H9 (cell line): ENCODE data around the gene FDX1. TPM values are rescaled to one million over a fixed set of nuclear protein-coding genes. Genes with fewer than 3 reads are reported as not detected.

Experiments used
- DNase-seq: peaks from one replicate; pipeline ENCODE4 v3.0.0-alpha.2; 2017
- H2AFZ ChIP-seq: one replicate; pipeline ENCODE4 v1.6.1; 2013; ENCODE audit warnings: mild to moderate bottlenecking, low read length, control low read depth, moderate library complexity
- H2AK5ac ChIP-seq: 2 replicates; pipeline ENCODE4 v1.6.1; 2013; ENCODE audit warnings: low read length, control low read depth, mixed read lengths; ENCODE audit not compliant: insufficient read length
- H2BK120ac ChIP-seq: one replicate; pipeline ENCODE4 v1.6.1; 2013; ENCODE audit warnings: low read depth, mild to moderate bottlenecking, low read length, control low read depth, inconsistent platforms; ENCODE audit not compliant: poor library complexity, severe bottlenecking
- H2BK12ac ChIP-seq: 2 replicates; pipeline ENCODE4 v1.6.1; 2013; ENCODE audit warnings: low read length, control low read depth, mixed read lengths, low read depth; ENCODE audit not compliant: insufficient read length
- H2BK15ac ChIP-seq: 2 replicates; pipeline ENCODE4 v1.6.1; 2013; ENCODE audit warnings: low read depth, low read length, control low read depth
- H2BK20ac ChIP-seq: one replicate; pipeline ENCODE4 v1.6.1; 2013; ENCODE audit warnings: low read depth, mild to moderate bottlenecking, low read length, control low read depth, inconsistent platforms; ENCODE audit not compliant: poor library complexity, severe bottlenecking
- H2BK5ac ChIP-seq: 2 replicates; pipeline ENCODE4 v1.6.1; 2013; ENCODE audit warnings: low read length, control low read depth, mixed read lengths; ENCODE audit not compliant: insufficient read length
- H3K14ac ChIP-seq: 2 replicates; pipeline ENCODE4 v1.6.1; 2013; ENCODE audit warnings: low read length, control low read depth; ENCODE audit not compliant: insufficient read depth
- H3K18ac ChIP-seq: 2 replicates; pipeline ENCODE4 v1.6.1; 2013; ENCODE audit warnings: low read depth, mild to moderate bottlenecking, mixed read lengths, low read length, control low read depth; ENCODE audit not compliant: insufficient read length
- H3K23ac ChIP-seq: 2 replicates; pipeline ENCODE4 v1.6.1; 2013; ENCODE audit warnings: low read length, control low read depth, mixed read lengths, low read depth; ENCODE audit not compliant: insufficient read length
- H3K23me2 ChIP-seq: 2 replicates; pipeline ENCODE4 v1.6.1; 2013; ENCODE audit warnings: low read depth, mild to moderate bottlenecking, mixed read lengths, low read length, control low read depth; ENCODE audit not compliant: insufficient read length, poor library complexity, severe bottlenecking
- H3K27ac ChIP-seq: 2 replicates; pipeline ENCODE4 v1.5.1; 2013; ENCODE audit warnings: low read length, control low read depth, mixed read lengths, low read depth; ENCODE audit not compliant: insufficient read length
- H3K27me3 ChIP-seq: 2 replicates; pipeline ENCODE4 v1.6.1; 2013; ENCODE audit warnings: low read length, control low read depth, inconsistent platforms; ENCODE audit not compliant: insufficient read depth
- H3K4ac ChIP-seq: 2 replicates; pipeline ENCODE4 v1.6.1; 2013; ENCODE audit warnings: low read depth, mild to moderate bottlenecking, control low read depth, inconsistent platforms, low read length, moderate library complexity
- H3K4me1 ChIP-seq: 2 replicates; pipeline ENCODE4 v1.6.1; 2013; ENCODE audit warnings: low read length, control low read depth, inconsistent platforms; ENCODE audit not compliant: insufficient read depth
- H3K4me2 ChIP-seq: 2 replicates; pipeline ENCODE4 v1.6.1; 2013; ENCODE audit warnings: low read length, control low read depth, mixed read lengths; ENCODE audit not compliant: insufficient read length, insufficient read depth
- H3K56ac ChIP-seq: 2 replicates; pipeline ENCODE4 v1.6.1; 2013; ENCODE audit warnings: low read depth, mild to moderate bottlenecking, mixed read lengths, low read length, control low read depth; ENCODE audit not compliant: insufficient read length
- H3K79me1 ChIP-seq: 2 replicates; pipeline ENCODE4 v1.6.1; 2013; ENCODE audit warnings: low read depth, mild to moderate bottlenecking, moderate library complexity, low read length, control low read depth, inconsistent platforms; ENCODE audit not compliant: insufficient read depth, poor library complexity, severe bottlenecking
- H3K79me2 ChIP-seq: 2 replicates; pipeline ENCODE4 v1.6.1; 2013; ENCODE audit warnings: low read length, control low read depth, inconsistent platforms; ENCODE audit not compliant: insufficient read depth
- H3K9ac ChIP-seq: 2 replicates; pipeline ENCODE4 v1.6.1; 2013; ENCODE audit warnings: low read length, control low read depth, mixed read lengths; ENCODE audit not compliant: insufficient read length; ENCODE audit errors: extremely low read depth
- H3K9me3 ChIP-seq: one replicate; pipeline ENCODE4 v1.6.1; 2013; ENCODE audit warnings: low read depth, low read length, inconsistent platforms; ENCODE audit not compliant: control insufficient read depth
- H3T11ph ChIP-seq: one replicate; pipeline ENCODE4 v1.6.1; 2013; ENCODE audit warnings: mild to moderate bottlenecking, low read length, control low read depth, inconsistent platforms
- H4K20me1 ChIP-seq: one replicate; pipeline ENCODE4 v1.6.1; 2013; ENCODE audit not compliant: control insufficient read depth, insufficient read length, insufficient read depth
- H4K5ac ChIP-seq: 2 replicates; pipeline ENCODE4 v1.6.1; 2013; ENCODE audit warnings: low read depth, mild to moderate bottlenecking, mixed read lengths, low read length, control low read depth; ENCODE audit not compliant: insufficient read length
- H4K8ac ChIP-seq: replicated peaks from 2 replicates; pipeline ENCODE4 v1.6.1; 2013; ENCODE audit warnings: low read length, control low read depth, mixed read lengths, low read depth; ENCODE audit not compliant: insufficient read length
- H4K91ac ChIP-seq: 2 replicates; pipeline ENCODE4 v1.6.1; 2013; ENCODE audit warnings: low read depth, mild to moderate bottlenecking, moderate library complexity, mixed read lengths, low read length, control low read depth; ENCODE audit not compliant: insufficient read length
- H3K27ac Mint-ChIP-seq, 3 experiments: 2 replicates in 2 of 3; 3 replicates in 1 of 3; pipeline ENCODE4 v1.8.0; 2020 to 2021; ENCODE audit warnings: mixed read lengths in 3 of 3, mild to moderate bottlenecking in 1 of 3, moderate library complexity in 1 of 3
- H3K27me3 Mint-ChIP-seq: 2 replicates; pipeline ENCODE4 v1.8.0; 2021; ENCODE audit warnings: low read depth, mild to moderate bottlenecking, moderate library complexity, mixed read lengths
- H3K36me3 Mint-ChIP-seq, 3 experiments: 2 replicates in 2 of 3; 3 replicates in 1 of 3; pipeline ENCODE4 v1.8.0; 2020 to 2021; ENCODE audit warnings: low read depth in 3 of 3, mixed read lengths in 3 of 3; ENCODE audit not compliant: insufficient read depth in 1 of 3
- H3K4me1 Mint-ChIP-seq, 2 experiments: 2 replicates each; pipeline ENCODE4 v1.8.0; 2020; ENCODE audit warnings: mixed read lengths in 2 of 2
- H3K4me3 Mint-ChIP-seq, 2 experiments: 2 replicates in 1 of 2; 3 replicates in 1 of 2; pipeline ENCODE4 v1.8.0; 2020 to 2021; ENCODE audit warnings: mild to moderate bottlenecking in 2 of 2, mixed read lengths in 2 of 2, moderate library complexity in 1 of 2
- H3K9me3 Mint-ChIP-seq, 2 experiments: 2 replicates in 1 of 2; 3 replicates in 1 of 2; pipeline ENCODE4 v1.8.0; 2020; ENCODE audit warnings: mild to moderate bottlenecking in 2 of 2, mixed read lengths in 2 of 2, moderate library complexity in 1 of 2
- WGBS: extraction: QIAGEN DNeasy Blood & Tissue Kit; methylation state at CpG from one replicate; pipeline ENCODE4 v1.1.7; 2013; ENCODE audit warnings: missing lambda C conversion rate, low lambda C conversion rate, mixed read lengths; ENCODE audit not compliant: insufficient read length; ENCODE audit errors: extremely low coverage; 5-methylcytosine and 5-hydroxymethylcytosine counted together
- total RNA-seq: library from RNA; stranded (reverse); gene quantifications from 2 replicates; pipeline ENCODE4 v1.2.1, GENCODE V29; 2021
- TF ChIP-seq, protein P1 (sequence below): fragments of 200-600 bp; sonication (generic); conservative IDR thresholded peaks from 3 replicates; pipeline ENCODE4 v1.8.0; 2021; ENCODE audit warnings: antibody characterized with exemption, mild to moderate bottlenecking

FDX1 gene
- total RNA-seq, 1 experiment from 2014 or later, result 10.1 TPM

DNA sequence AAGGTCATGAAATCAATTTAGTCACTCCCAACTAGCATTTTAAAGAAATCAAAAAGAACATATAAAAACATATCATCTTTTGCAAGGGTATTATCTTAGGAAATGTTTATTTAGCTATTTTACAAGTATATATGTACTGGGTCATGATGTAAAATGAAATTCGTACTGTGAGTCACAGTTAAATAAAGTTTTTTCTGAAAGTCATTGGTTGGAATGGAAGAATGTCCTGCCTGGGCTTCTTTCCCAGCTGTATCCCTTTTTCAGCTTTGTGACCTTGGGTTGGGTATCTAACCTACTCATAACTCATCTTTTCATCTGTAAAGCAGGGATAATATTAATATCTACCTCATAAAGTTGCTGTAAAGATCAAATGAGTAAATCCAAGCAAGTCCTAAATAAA, 15.7 kb downstream of the FDX1 start:
- Mint-ChIP-seq H3K36me3 (peaks cover 25 to 44% (median 37%) of the 10 kb centered on the region in 3 experiments), H3K9me3 (peaks cover 8 to 10% of the 10 kb centered on the region in 2 experiments; a peak in 4 of 5 replicates), H3K27ac (no peak overlapping the region), H3K27me3 (no peaks in the 10 kb centered on the region), H3K4me1 (peaks cover 0 to 5% of the 10 kb centered on the region in 2 experiments; a peak in 1 of 4 replicates), H3K4me3 (no peak overlapping the region)
- Histone ChIP-seq H4K5ac (no peak overlapping the region), H3K4ac (no peak overlapping the region), H3K4me2 (no peak overlapping the region), H2BK120ac (no peak overlapping the region), H2BK20ac (no peak overlapping the region), H3K9ac (no peak overlapping the region), H2BK12ac (no peak overlapping the region), H3K4me1 (no peaks in the 10 kb centered on the region), H3K56ac (no peak overlapping the region), H3K23ac (no peak overlapping the region), H2AK5ac (no peak overlapping the region), H2BK5ac (no peak overlapping the region), H3K18ac (no peak overlapping the region), H2BK15ac (no peak overlapping the region), H3K79me2 (no peaks in the 10 kb centered on the region), H4K8ac (no peak overlapping the region), H4K20me1 (no peaks in the 10 kb centered on the region), H3T11ph (no peak overlapping the region), H3K23me2 (no peaks in the 10 kb centered on the region), H3K79me1 (no peaks in the 10 kb centered on the region), H3K14ac (no peak overlapping the region), H4K91ac (no peak overlapping the region), H2AFZ (no peak overlapping the region), H3K9me3 (no peaks in the 10 kb centered on the region), H3K27ac (no peak overlapping the region), H3K27me3 (no peaks in the 10 kb centered on the region)
- TF ChIP-seq, protein P1, sequence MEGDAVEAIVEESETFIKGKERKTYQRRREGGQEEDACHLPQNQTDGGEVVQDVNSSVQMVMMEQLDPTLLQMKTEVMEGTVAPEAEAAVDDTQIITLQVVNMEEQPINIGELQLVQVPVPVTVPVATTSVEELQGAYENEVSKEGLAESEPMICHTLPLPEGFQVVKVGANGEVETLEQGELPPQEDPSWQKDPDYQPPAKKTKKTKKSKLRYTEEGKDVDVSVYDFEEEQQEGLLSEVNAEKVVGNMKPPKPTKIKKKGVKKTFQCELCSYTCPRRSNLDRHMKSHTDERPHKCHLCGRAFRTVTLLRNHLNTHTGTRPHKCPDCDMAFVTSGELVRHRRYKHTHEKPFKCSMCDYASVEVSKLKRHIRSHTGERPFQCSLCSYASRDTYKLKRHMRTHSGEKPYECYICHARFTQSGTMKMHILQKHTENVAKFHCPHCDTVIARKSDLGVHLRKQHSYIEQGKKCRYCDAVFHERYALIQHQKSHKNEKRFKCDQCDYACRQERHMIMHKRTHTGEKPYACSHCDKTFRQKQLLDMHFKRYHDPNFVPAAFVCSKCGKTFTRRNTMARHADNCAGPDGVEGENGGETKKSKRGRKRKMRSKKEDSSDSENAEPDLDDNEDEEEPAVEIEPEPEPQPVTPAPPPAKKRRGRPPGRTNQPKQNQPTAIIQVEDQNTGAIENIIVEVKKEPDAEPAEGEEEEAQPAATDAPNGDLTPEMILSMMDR, result no peak
- DNase-seq, result no peak
- no CpG with 5 or more reads among the region's 1 CpG for WGBS
